Upper lobe of right lung (tissue), 1 donor: ENCODE data around the gene SLC10A1. TPM values are rescaled to one million over a fixed set of nuclear protein-coding genes. Genes with fewer than 3 reads are reported as not detected.

Experiments used
- ATAC-seq: fragments of 200-7000 bp; cut with Tn5 transposase; one replicate; pipeline ENCODE4 v1.9.1; 2020; ENCODE audit warnings: mild to moderate bottlenecking, moderate library complexity
- DNase-seq: peaks from one replicate; pipeline ENCODE4 v3.0.0-alpha.2; 2020
- H3K27ac ChIP-seq: fragments of 200-600 bp; one replicate; pipeline ENCODE4 v1.8.0; 2022
- H3K27me3 ChIP-seq: fragments of 200-600 bp; one replicate; pipeline ENCODE4 v1.8.0; 2022; ENCODE audit warnings: mild to moderate bottlenecking
- H3K36me3 ChIP-seq: fragments of 200-600 bp; one replicate; pipeline ENCODE4 v1.8.0; 2022
- H3K4me1 ChIP-seq: fragments of 200-600 bp; one replicate; pipeline ENCODE4 v1.8.0; 2022
- H3K4me3 ChIP-seq: fragments of 200-600 bp; one replicate; pipeline ENCODE4 v1.8.0; 2022; ENCODE audit warnings: mild to moderate bottlenecking
- H3K9me3 ChIP-seq: fragments of 200-600 bp; one replicate; pipeline ENCODE4 v1.8.0; 2022
- intact Hi-C: fragments of 100-400 bp; cut with DNase I; formaldehyde crosslinking; loops from one replicate; pipeline ENCODE4 v1.11.0; 2022
- total RNA-seq: library from RNA; stranded (reverse); fragmentation: NEBNext Ultra II Directional; extraction: Animal tissue kit (Norgen Biotek cat#: 25700); gene quantifications from one replicate; pipeline ENCODE4 v1.2.1, GENCODE V29; 2021
- TF ChIP-seq, protein P1 (sequence below): fragments of 200-600 bp; IDR thresholded peaks from one replicate; pipeline ENCODE4 v1.8.0; 2022; ENCODE audit warnings: antibody characterized with exemption
- donor health status: DM: no; HTN: yes; CAD: no; lungs with severe emphysema.

Gene SLC10A1
- total RNA-seq, 1 donor from 2014 or later, result not detected

DNA sequence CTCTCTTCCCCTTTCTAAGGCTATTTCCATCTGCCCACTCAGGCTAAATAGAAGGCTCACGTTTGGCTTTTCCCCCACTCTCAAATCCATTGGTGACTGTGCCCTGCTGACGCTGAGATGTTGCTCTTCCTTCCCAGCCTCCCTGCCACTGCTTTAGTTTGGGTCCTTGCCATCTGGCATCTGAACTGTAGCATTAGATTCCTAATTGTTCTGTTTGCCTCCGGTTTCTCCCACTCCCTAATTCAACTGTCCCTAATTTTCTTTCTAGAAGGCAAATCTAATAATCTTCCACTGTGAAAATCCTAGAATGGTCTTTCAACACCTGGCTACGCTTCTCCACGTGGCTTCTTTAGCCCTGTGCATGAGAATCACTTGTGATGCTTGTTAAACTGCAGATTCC, 44.6 kb upstream of the SLC10A1 start:
- ATAC-seq (no peak), DNase-seq (no peak)
- Histone ChIP-seq H3K4me3 (no peak overlapping the region), H3K9me3 (no peaks in the 10 kb centered on the region), H3K36me3 (no peaks in the 10 kb centered on the region), H3K27ac (no peak overlapping the region), H3K27me3 (peaks cover 14% of the 10 kb centered on the region), H3K4me1 (no peaks in the 10 kb centered on the region)
- intact Hi-C loops, result no loop called here
- TF ChIP-seq, protein P1, sequence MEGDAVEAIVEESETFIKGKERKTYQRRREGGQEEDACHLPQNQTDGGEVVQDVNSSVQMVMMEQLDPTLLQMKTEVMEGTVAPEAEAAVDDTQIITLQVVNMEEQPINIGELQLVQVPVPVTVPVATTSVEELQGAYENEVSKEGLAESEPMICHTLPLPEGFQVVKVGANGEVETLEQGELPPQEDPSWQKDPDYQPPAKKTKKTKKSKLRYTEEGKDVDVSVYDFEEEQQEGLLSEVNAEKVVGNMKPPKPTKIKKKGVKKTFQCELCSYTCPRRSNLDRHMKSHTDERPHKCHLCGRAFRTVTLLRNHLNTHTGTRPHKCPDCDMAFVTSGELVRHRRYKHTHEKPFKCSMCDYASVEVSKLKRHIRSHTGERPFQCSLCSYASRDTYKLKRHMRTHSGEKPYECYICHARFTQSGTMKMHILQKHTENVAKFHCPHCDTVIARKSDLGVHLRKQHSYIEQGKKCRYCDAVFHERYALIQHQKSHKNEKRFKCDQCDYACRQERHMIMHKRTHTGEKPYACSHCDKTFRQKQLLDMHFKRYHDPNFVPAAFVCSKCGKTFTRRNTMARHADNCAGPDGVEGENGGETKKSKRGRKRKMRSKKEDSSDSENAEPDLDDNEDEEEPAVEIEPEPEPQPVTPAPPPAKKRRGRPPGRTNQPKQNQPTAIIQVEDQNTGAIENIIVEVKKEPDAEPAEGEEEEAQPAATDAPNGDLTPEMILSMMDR, result no peak

- ATAC-seq (no peak), DNase-seq (no peak)
- H3K4me1 ChIP-seq, result no peaks in the 10 kb centered on the region
- H3K9me3 ChIP-seq, result no peaks in the 10 kb centered on the region
- H3K36me3 ChIP-seq, result no peaks in the 10 kb centered on the region
- peaks cover 8% of the 10 kb centered on the region for H3K27me3 ChIP-seq
- H3K27ac ChIP-seq, result no peak overlapping the region
- intact Hi-C loops, result no loop called here
- TF ChIP-seq, protein P1, result no peak
- no peak overlapping the region for H3K4me3 ChIP-seq
These were observed 42.6 kb upstream of the SLC10A1 start for GRCh38 chr14:69839661-69840060.

DNA sequence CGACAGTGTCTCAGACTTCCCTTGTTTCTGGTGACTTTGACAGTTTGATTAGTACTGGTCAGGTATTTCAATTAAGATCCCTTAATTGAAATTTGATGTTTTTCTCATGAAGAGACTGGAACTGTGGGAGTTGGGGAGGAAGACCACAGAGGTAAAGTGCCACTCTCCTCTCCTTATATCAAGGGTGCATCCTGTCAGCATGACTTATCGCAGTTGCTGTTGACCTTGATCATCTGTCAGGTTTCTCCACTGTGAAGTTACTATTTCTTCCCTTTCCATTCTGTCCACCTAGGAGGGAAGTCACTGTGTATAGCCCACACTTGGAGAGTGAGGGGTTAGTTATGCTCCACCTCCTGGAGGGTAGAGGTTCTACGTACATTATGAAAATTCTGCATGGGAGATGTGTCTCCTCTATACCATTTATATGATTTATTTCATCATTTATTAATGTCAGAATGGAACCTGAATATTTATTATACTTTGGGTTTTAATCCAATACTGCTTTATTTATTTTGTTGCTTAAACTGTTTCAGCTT, 41.9 kb upstream of the SLC10A1 start:
- Histone ChIP-seq H3K27me3 (peaks cover 8% of the 10 kb centered on the region), H3K36me3 (no peaks in the 10 kb centered on the region), H3K9me3 (no peaks in the 10 kb centered on the region), H3K4me3 (no peak overlapping the region), H3K27ac (no peak overlapping the region), H3K4me1 (no peaks in the 10 kb centered on the region)
- DNase-seq, result no peak
- intact Hi-C loops, result no loop called here
- TF ChIP-seq, protein P1, result no peak
- ATAC-seq, result no peak

- ATAC-seq (no peak), DNase-seq (no peak)
- Histone ChIP-seq H3K4me1 (no peaks in the 10 kb centered on the region), H3K36me3 (no peaks in the 10 kb centered on the region), H3K9me3 (no peaks in the 10 kb centered on the region), H3K27me3 (peaks cover 3% of the 10 kb centered on the region), H3K27ac (no peak overlapping the region), H3K4me3 (no peak overlapping the region)
- TF ChIP-seq, protein P1, result no peak
- intact Hi-C loops, result no loop called here
These were observed 31.8 kb upstream of the SLC10A1 start for GRCh38 chr14:69828879-69829278.

GRCh38 chr14:69828354-69828753, 31.3 kb upstream of the SLC10A1 start:
- DNase-seq (no peak), ATAC-seq (no peak)
- Histone ChIP-seq H3K4me3 (no peak overlapping the region), H3K36me3 (no peaks in the 10 kb centered on the region), H3K4me1 (no peaks in the 10 kb centered on the region), H3K9me3 (no peaks in the 10 kb centered on the region), H3K27ac (no peak overlapping the region), H3K27me3 (peaks cover under 1% of the 10 kb centered on the region)
- TF ChIP-seq, protein P1, result no peak
- intact Hi-C loops, result no loop called here

DNA sequence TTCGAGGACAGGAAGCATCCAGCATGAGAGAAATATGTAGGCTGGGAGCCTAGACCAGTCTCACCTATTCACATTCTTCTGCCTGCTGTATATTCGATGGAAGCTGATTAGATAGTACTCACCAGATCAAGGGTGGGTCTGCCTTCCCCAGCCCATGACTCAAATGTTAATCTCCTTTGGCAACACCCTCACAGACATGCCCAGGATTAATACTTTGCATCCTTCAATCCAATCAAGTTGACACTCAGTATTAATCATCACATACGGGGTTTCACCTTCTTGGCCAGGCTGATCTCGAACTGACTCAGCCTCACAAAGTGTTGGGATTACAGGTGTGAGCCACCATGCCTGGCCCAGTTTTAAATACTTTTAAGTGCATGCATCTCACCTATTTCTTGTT, 30.5 kb upstream of the SLC10A1 start:
- no peak overlapping the region for H3K4me3 ChIP-seq
- no peaks in the 10 kb centered on the region for H3K27me3 ChIP-seq
- H3K27ac ChIP-seq, result no peak overlapping the region
- no peaks in the 10 kb centered on the region for H3K4me1 ChIP-seq
- intact Hi-C loops, result no loop called here
- no peaks in the 10 kb centered on the region for H3K36me3 ChIP-seq
- ATAC-seq, result no peak
- no peaks in the 10 kb centered on the region for H3K9me3 ChIP-seq
- no peak for DNase-seq
- TF ChIP-seq, protein P1, result no peak
